Measurements from ENCODE around the gene LGALSL.

DNA sequence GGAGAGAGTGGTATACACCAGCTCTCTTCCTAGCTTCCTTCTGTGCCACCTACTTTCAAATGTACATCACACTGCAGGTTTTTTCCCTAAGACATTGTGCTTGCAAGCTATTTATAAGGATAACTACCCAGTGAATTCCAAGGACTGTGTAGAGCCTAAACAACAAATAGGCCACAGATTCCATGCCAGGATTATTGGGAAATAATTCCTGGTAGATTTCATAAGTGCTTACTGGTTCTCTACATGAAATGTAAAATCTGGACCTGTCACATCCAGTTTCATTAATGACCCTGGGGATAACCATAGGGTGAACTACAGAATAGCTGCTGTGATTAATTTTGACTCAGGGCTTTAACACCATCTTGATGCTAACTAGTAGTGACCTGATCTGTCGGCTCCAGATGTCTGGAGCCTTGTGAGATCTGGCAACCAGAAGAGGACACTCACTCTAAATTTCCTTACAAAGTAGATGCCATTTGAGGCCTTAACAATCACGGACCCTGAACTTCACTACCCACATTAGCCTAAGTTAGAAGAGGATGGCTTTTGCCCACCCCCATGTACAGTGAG is 34.3 kb upstream of the LGALSL start:
- TF ChIP-seq, protein P1, sequence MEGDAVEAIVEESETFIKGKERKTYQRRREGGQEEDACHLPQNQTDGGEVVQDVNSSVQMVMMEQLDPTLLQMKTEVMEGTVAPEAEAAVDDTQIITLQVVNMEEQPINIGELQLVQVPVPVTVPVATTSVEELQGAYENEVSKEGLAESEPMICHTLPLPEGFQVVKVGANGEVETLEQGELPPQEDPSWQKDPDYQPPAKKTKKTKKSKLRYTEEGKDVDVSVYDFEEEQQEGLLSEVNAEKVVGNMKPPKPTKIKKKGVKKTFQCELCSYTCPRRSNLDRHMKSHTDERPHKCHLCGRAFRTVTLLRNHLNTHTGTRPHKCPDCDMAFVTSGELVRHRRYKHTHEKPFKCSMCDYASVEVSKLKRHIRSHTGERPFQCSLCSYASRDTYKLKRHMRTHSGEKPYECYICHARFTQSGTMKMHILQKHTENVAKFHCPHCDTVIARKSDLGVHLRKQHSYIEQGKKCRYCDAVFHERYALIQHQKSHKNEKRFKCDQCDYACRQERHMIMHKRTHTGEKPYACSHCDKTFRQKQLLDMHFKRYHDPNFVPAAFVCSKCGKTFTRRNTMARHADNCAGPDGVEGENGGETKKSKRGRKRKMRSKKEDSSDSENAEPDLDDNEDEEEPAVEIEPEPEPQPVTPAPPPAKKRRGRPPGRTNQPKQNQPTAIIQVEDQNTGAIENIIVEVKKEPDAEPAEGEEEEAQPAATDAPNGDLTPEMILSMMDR (IDR thresholded peaks at IDR 0.05) = no peak
- no peak for TF ChIP-seq POLR2A (IDR thresholded peaks at IDR 0.05)
